ENCODE results near the gene KCNAB1. TPM values are rescaled to one million over a fixed set of nuclear protein-coding genes. Genes with fewer than 3 reads are reported as not detected.

The KCNAB1 gene
- total and polyA plus RNA-seq, 2 of the 8 experiments (the other 6 are each of a cell fraction or from before 2014, with no cell fraction given), result 0.51 to 2.3 TPM

DNA sequence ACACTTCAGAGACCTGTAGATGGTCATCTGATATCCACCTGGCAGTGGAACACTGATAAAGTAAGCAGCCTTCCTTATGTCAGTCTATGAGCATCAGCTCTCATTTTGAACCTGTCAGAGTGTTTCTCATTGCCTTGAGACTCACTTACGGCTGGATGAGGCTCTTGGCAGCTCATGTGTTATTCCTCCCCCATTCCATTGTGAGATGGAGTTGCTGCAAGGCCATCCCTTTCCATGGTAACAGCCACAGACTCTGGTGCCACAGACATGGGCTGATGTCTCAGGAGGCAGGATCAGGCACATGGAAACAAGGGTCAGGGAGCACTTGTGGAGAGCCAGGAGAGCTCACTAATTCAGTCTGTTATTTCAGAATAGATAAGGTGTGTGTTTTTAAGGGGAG is 11.9 kb downstream of the KCNAB1 start (continued):
- TF ChIP-seq CHD1 (IDR thresholded peaks at IDR 0.05; ENCODE audit: low read depth, low read length), result no peak
- no peak for TF ChIP-seq JUN (IDR thresholded peaks at IDR 0.05; ENCODE audit: low read depth, low read length)
- TF ChIP-seq BRCA1 (IDR thresholded peaks at IDR 0.05; ENCODE audit: low read depth, low read length), result no peak
- no peak for TF ChIP-seq SP2 (IDR thresholded peaks at IDR 0.05; ENCODE audit: low read length)
- TF ChIP-seq RNF2 (IDR thresholded peaks at IDR 0.05; ENCODE audit: borderline replicate concordance, low read depth, low read length, missing control alignments, poor library complexity, severe bottlenecking), result no peak
- TF ChIP-seq SIX5 (IDR thresholded peaks at IDR 0.05; ENCODE audit: low read depth, low read length), result no peak
- TF ChIP-seq SIN3A (conservative IDR thresholded peaks at IDR 0.05 in 1 of 2, IDR thresholded peaks at IDR 0.05 in 1 of 2; ENCODE audit: low read depth in 1 of 2, low read length in 2 of 2), result no peak
- no peak for TF ChIP-seq PHF8 (conservative IDR thresholded peaks at IDR 0.05; ENCODE audit: low read depth, low read length)

Data from H1 (cell line).